Astrocyte of the cerebellum (primary cell): ENCODE measurements around the gene ZNF668.

Experiments used
- DNase-seq: peaks from one replicate; pipeline ENCODE4 v3.0.0-alpha.2; 2011; ENCODE audit warnings: low read depth
- H3K4me3 ChIP-seq: 2 replicates; pipeline ENCODE4 v1.5.1; 2011; ENCODE audit warnings: mild to moderate bottlenecking, low read depth, low read length, moderate library complexity
- in situ Hi-C: cut with HindIII; loops from 2 replicates; pipeline ENCODE4 v1.10.0; 2017; ENCODE audit warnings: low sequenced_read_pairs
- TF ChIP-seq, protein P1 (sequence below): IDR thresholded peaks from 2 replicates; pipeline ENCODE4 v1.5.1; 2012; ENCODE audit warnings: low read length, low read depth, moderate library complexity, mild to moderate bottlenecking; ENCODE audit errors: missing control alignments

The ZNF668 gene

GRCh38 chr16:31081428-31082351 lies 7.7 kb upstream of the ZNF668 start:
- TF ChIP-seq, protein P1, sequence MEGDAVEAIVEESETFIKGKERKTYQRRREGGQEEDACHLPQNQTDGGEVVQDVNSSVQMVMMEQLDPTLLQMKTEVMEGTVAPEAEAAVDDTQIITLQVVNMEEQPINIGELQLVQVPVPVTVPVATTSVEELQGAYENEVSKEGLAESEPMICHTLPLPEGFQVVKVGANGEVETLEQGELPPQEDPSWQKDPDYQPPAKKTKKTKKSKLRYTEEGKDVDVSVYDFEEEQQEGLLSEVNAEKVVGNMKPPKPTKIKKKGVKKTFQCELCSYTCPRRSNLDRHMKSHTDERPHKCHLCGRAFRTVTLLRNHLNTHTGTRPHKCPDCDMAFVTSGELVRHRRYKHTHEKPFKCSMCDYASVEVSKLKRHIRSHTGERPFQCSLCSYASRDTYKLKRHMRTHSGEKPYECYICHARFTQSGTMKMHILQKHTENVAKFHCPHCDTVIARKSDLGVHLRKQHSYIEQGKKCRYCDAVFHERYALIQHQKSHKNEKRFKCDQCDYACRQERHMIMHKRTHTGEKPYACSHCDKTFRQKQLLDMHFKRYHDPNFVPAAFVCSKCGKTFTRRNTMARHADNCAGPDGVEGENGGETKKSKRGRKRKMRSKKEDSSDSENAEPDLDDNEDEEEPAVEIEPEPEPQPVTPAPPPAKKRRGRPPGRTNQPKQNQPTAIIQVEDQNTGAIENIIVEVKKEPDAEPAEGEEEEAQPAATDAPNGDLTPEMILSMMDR: no peak
- DNase-seq: no peak
- in situ Hi-C loops: no loop called here
- H3K4me3 ChIP-seq: no peak overlapping the region

DNA sequence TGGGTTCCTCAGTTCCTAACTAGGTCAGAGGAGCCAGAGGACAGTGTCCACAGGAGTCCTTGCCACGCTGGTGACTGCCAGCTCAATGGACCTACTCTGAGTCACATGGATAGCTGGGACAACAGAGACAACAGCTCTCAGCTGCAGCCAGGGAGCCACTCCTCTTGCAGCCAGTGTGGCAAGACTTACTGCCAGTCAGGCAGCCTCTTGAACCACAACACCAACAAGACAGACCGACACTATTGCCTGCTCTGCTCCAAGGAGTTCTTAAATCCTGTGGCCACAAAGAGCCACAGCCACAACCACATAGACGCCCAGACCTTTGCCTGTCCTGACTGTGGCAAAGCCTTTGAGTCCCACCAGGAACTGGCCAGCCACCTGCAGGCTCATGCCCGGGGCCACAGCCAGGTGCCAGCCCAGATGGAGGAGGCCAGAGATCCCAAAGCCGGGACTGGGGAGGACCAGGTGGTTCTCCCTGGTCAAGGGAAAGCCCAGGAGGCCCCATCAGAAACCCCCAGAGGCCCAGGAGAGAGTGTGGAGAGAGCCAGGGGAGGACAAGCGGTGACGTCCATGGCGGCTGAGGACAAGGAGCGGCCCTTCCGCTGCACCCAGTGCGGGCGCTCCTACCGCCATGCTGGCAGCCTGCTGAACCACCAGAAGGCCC lies 6.8 kb upstream of the ZNF668 start:
- TF ChIP-seq, protein P1: no peak
- no peak for DNase-seq
- H3K4me3 ChIP-seq: no peak overlapping the region
- in situ Hi-C loops: no loop called here

DNA sequence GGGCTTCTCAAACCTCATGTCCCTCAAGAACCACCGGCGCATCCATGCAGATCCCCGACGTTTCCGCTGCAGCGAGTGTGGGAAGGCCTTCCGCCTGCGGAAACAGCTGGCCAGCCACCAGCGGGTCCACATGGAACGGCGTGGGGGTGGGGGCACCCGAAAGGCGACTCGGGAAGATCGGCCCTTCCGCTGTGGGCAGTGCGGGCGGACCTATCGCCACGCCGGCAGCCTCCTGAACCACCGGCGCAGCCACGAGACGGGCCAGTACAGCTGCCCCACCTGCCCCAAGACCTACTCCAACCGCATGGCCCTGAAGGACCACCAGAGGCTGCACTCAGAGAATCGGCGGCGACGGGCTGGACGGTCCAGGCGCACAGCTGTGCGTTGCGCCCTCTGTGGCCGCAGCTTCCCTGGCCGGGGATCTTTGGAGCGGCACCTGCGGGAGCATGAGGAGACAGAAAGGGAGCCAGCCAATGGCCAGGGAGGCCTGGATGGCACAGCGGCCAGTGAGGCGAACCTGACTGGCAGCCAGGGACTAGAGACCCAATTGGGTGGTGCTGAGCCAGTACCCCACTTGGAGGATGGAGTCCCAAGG lies 6.1 kb upstream of the ZNF668 start:
- DNase-seq: no peak
- in situ Hi-C loops: no loop called here
- no peak overlapping the region for H3K4me3 ChIP-seq
- TF ChIP-seq, protein P1: no peak

DNA sequence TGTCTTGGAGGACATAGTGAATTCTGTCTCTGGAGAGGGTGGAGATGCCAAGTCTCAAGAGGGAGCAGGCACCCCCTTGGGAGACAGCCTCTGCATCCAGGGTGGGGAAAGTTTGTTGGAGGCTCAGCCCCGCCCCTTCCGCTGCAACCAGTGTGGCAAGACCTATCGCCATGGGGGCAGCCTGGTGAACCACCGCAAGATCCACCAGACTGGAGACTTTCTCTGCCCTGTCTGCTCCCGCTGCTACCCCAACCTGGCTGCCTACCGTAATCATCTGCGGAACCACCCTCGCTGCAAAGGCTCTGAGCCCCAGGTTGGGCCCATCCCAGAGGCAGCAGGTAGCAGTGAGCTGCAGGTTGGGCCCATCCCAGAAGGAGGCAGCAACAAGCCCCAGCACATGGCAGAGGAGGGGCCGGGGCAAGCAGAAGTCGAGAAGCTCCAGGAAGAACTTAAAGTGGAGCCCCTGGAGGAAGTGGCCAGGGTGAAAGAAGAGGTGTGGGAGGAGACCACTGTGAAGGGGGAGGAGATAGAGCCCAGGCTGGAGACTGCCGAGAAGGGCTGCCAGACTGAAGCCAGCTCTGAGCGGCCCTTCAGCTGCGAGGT lies 5.4 kb upstream of the ZNF668 start:
- no peak for DNase-seq
- no peak overlapping the region for H3K4me3 ChIP-seq
- TF ChIP-seq, protein P1: no peak
- in situ Hi-C loops: no loop called here

GRCh38 chr16:31078597-31079341 lies 4.7 kb upstream of the ZNF668 start:
- no peak overlapping the region for H3K4me3 ChIP-seq
- in situ Hi-C loops: no loop called here
- TF ChIP-seq, protein P1: no peak
- no peak for DNase-seq
